HG03342 (cell line): ENCODE data around the gene ODAD3.
A peak's percentile ranks its signal among the peaks of the same experiment; 100 is the strongest.
"Not testable (repeated sequence)": the region's sequence is repeated elsewhere in the genome, so short reads cannot be mapped to it uniquely, and the experiment has no call there.

Experiments used
- ATAC-seq: cut with Tn5 transposase; IDR thresholded peaks from one replicate; pipeline ENCODE4 v1.9.1; 2021; ENCODE audit warnings: mild to moderate bottlenecking, moderate library complexity; ENCODE audit not compliant: unreplicated experiment

The ODAD3 gene

GRCh38 chr19:11435057-11435832 lies at the start of gene ODAD3, which contains the start of gene PRKCSH:
TSS of gene ODAD3 (minus strand) at chr19:11435121. CDS start at chr19:11435016, 105 bp downstream.
TSS of gene PRKCSH (plus strand) at chr19:11435635. CDS start at chr19:11436118, 483 bp downstream.
- peak; percentile 84 for ATAC-seq

- no peak for ATAC-seq
Measured at GRCh38 chr19:11483366-11484111, 48.6 kb upstream of the ODAD3 start.

- ATAC-seq: peak; percentile 50
Measured at GRCh38 chr19:11482384-11483050, 47.6 kb upstream of the ODAD3 start.

GRCh38 chr19:11481534-11482383 lies 46.8 kb upstream of the ODAD3 start:
- peak; percentile 44 for ATAC-seq

- no peak for ATAC-seq
Measured at GRCh38 chr19:11480715-11481533, 46.0 kb upstream of the ODAD3 start, which contains the start of gene ELAVL3. TSS of gene ELAVL3 (minus strand) at chr19:11481046. CDS start at chr19:11480608, 438 bp downstream.

- ATAC-seq: no peak
Measured at GRCh38 chr19:11479898-11480714, 45.2 kb upstream of the ODAD3 start.

- no peak for ATAC-seq
Measured at GRCh38 chr19:11479090-11479897, 44.4 kb upstream of the ODAD3 start.

DNA sequence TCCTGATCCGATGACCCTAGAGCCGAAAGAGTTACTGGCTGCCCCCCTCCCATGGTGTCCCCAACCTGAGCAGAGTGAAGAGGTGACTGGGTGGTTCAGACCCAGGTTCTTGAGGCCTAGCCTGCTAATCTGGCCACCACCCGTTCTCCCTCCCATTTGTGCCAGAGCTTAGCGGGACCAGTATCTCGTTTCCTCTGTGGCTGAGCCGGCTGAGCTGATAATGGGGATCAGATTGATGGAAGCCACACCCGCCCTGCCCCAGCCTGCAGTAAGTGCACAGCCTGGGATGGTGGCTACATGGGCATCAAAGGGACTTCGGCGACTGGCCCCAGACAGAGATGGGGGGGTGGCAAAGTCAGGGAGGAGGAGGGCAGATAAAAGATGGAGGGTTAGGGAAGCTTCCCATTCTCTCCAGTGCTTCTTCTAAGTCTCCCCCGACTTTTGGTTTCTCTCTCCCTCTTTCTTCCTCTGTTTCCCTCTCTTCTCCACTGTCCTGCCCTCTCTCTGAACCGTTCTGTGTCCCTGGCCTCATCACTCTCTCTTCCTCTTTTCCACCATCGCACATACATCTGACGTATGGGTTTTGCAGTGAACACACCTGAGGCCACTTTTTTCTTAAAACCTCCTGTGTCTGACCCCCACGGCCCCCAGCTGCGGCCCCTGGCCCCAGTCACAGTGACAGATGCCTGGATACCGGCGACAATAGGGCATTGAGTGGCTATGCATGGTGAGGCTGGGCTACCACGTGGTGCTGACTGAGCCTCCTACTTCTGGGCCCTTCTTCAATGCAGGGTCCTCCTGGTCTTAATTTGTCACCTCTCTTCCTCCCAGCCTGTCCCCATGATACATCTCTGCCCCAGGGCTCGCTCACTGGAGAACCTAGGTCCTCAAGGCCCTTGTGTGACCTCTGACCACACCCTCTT lies 43.5 kb upstream of the ODAD3 start:
- ATAC-seq: no peak

DNA sequence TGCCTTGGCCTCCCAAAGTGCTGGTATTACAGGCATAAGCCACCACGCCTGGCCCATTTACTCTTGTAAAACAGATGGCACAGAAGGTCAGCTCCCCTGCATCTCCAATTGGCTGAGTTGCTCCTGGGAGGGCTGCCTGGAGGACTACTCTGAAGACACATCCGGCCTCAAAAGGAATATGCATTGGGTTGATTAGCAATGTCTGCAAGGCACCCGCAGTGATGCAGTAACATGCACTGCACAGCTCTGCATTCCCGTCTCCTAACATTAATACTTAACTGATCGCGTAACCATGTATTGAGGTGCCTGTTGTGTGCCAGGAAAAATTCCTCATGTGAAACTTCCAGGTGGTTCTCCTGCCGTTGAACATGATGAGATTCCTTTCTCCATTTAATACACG lies 40.9 kb upstream of the ODAD3 start:
- ATAC-seq: no peak

DNA sequence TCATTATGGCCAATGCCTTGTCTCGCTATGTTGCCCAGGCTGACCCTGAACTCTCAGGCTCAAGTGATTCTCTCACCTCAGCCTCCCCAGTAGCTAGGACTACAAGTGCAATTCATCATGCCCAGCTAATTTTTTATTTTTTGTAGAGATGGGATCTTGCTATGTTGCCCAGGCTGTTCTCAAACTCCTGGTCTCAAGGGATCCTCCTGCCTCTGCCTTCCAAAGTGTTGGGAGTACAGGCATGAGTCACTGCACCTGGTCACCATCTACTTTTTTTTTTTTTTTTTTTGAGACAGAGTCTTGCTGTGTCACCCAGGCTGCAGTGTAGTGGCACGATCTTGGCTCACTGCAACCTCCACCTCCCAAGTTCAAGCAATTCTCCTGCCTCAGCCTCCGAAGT lies 40.4 kb upstream of the ODAD3 start:
- not testable (repeated sequence) for ATAC-seq

DNA sequence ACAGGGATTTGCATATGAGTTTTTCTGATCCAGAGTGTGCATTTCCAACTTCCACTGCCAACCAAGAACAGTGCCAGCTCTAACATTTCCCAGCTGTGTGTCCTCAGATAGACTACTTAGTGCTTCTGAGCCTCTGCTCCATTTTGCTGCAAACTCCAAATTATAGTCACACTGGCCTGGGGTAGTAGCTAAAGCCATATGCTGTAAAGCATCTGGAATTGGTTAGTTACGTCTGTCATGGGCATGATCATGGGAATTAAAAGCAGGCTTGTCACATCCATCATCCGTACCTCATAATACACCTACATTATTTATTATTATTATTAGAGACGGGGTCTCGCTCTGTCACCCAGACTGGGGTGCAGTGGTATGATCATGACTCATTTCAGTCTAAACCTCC lies 38.8 kb upstream of the ODAD3 start:
- ATAC-seq: no peak

- not testable (repeated sequence) for ATAC-seq
Measured at GRCh38 chr19:11468266-11468845, 33.4 kb upstream of the ODAD3 start.

GRCh38 chr19:11465600-11465999 lies 30.7 kb upstream of the ODAD3 start:
- no peak for ATAC-seq

DNA sequence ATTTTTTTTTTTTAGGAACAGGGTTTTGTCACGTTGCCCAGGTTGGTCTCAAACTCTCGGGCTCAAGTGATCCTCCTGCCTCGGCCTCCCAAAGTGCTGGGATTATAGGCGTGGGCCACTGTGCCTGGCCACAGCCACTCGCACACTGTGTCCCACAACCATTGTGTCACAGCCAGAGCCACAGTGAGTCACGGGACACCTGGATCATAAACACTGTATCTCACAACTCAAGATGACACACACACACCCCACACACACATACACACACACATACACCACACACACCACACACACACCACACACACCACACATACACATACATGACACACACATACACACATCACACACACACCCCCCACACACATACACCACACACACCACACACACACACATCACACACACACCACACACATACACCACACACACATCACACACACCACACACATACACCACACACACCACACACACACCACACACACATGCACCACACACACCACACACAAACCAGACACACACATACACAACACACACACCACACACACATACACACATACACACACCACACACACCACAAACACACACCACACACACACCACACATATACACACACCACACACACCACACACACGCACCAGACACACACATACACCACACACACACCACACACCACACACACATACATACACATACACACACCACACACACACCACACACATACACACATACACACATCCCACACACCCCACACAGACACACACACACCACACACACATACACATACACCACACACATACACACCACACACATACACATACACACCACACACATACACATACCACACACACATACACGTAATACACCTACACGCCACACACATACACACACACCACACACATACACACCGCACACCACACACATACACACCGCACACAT lies 29.7 kb upstream of the ODAD3 start:
- ATAC-seq: no peak

DNA sequence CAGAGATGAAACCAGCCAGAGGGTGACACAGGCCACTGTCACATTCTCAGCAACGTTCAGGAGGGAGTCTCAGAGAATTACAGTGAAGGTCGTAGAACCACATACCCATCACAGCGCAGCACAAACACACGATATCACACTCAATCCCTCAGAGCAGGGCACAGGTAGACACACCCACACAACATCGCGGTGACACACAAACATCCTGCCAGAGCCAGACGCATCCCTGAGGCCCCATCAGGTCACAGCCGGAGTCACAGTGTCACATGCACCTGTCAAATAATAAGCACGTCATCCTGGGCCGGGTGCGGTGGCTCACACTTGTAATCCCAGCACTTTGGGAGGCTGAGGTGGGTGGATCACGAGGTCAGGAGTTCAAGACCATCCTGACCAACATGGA lies 28.5 kb upstream of the ODAD3 start:
- no peak for ATAC-seq
